Breast epithelium (tissue), 3 donors: Measurements from ENCODE around the gene GNAQ.

ENCODE experiments used
- POLR2A ChIP-seq: fragments of 450-650 bp; IDR thresholded peaks from one replicate; pipeline ENCODE4 v1.6.1; 2016; ENCODE audit warnings: antibody characterized with exemption, mild to moderate bottlenecking, moderate library complexity
- TF ChIP-seq, protein P1 (sequence below), 3 donors: fragments of 450-650 bp; IDR thresholded peaks; one replicate each; pipeline ENCODE4 v1.5.1; 2016 to 2017; ENCODE audit warnings: antibody characterized with exemption in 3 of 3, mild to moderate bottlenecking in 3 of 3, moderate library complexity in 3 of 3

DNA sequence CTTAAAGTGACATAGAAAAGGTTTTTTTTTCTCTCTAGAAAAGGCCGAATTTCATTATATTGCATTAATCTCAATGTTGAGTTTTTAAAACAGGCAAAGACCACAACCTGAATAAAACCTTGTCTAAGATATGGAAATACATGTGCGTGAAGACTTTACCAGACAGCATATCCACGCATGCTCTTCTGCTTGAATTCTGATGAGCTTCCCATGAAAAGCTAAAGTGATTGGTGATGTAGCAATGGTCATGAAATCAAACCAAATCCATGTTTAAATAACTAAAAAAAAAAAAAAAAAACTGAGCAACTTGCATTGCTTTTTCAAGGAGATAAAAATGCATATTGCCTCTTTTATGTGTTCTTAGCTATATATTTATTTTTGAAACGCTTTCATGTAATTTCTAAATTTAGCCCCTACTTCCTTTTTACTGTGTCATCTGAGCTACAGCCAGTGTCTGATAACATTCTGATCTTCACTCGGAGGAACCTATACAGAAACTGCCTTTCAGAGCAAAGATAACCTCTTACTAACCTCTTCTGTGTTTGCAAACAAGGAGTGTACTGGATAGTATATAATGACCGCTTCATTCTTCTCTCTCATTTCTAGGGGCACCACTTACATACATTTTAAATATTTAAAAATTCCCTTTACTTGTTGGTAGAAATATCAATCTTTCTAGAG is 204.4 kb downstream of the GNAQ start:
- TF ChIP-seq, protein P1, sequence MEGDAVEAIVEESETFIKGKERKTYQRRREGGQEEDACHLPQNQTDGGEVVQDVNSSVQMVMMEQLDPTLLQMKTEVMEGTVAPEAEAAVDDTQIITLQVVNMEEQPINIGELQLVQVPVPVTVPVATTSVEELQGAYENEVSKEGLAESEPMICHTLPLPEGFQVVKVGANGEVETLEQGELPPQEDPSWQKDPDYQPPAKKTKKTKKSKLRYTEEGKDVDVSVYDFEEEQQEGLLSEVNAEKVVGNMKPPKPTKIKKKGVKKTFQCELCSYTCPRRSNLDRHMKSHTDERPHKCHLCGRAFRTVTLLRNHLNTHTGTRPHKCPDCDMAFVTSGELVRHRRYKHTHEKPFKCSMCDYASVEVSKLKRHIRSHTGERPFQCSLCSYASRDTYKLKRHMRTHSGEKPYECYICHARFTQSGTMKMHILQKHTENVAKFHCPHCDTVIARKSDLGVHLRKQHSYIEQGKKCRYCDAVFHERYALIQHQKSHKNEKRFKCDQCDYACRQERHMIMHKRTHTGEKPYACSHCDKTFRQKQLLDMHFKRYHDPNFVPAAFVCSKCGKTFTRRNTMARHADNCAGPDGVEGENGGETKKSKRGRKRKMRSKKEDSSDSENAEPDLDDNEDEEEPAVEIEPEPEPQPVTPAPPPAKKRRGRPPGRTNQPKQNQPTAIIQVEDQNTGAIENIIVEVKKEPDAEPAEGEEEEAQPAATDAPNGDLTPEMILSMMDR (IDR thresholded peaks at IDR 0.05) = no peak
- no peak for TF ChIP-seq POLR2A
